HL-60 (cell line): ENCODE results near the gene SPATS2.

ENCODE experiments used
- DNase-seq, 2 experiments: peaks; one replicate each; pipeline ENCODE4 v3.0.0-alpha.2; 2010 to 2020; ENCODE audit warnings: low read depth in 1 of 2, low spot score in 1 of 2
- H3K27ac ChIP-seq: fragments of 250-450 bp; sonication (Bioruptor Pico); replicated peaks from 2 replicates; pipeline ENCODE4 v1.5.1; 2020; ENCODE audit warnings: mild to moderate bottlenecking, moderate library complexity
- H3K27me3 ChIP-seq: fragments of 250-450 bp; sonication (Bioruptor Pico); 2 replicates; pipeline ENCODE4 v1.5.1; 2021; ENCODE audit warnings: mild to moderate bottlenecking, moderate library complexity; ENCODE audit not compliant: insufficient read depth, poor library complexity, severe bottlenecking
- H3K4me3 ChIP-seq: replicated peaks from 2 replicates; pipeline ENCODE4 v1.5.1; 2011; ENCODE audit warnings: mild to moderate bottlenecking, control low read depth, low read length; ENCODE audit not compliant: insufficient read depth
- CTCF ChIP-seq: IDR thresholded peaks from one replicate; pipeline ENCODE4 v1.5.1; 2011; ENCODE audit warnings: low read length, control low read depth, inconsistent platforms; ENCODE audit not compliant: insufficient read depth
- GABPA ChIP-seq: IDR thresholded peaks from 2 replicates; pipeline ENCODE4 v1.6.1; 2012; ENCODE audit warnings: low read depth
- POLR2AphosphoS5 ChIP-seq: IDR thresholded peaks from 2 replicates; pipeline ENCODE4 v1.6.1; 2012; ENCODE audit warnings: low read depth
- REST ChIP-seq: IDR thresholded peaks from 2 replicates; pipeline ENCODE4 v1.6.1; 2012; ENCODE audit warnings: low read depth; ENCODE audit not compliant: insufficient replicate concordance
- SPI1 ChIP-seq: IDR thresholded peaks from 2 replicates; pipeline ENCODE4 v1.6.1; 2012; ENCODE audit warnings: low read depth, mild to moderate bottlenecking, borderline replicate concordance

The SPATS2 gene

GRCh38 chr12:49448858-49449257 is 81.6 kb downstream of the SPATS2 start:
- no peaks in the 10 kb centered on the region for H3K27me3 ChIP-seq
- H3K4me3 ChIP-seq, result no peak overlapping the region
- DNase-seq, result no peak
- TF ChIP-seq GABPA (no peak), CTCF (no peak), POLR2AphosphoS5 (no peak), SPI1 (no peak), REST (no peak)
- H3K27ac ChIP-seq, result no peak overlapping the region

GRCh38 chr12:49451468-49452259 is 84.4 kb downstream of the SPATS2 start:
- no peaks in the 10 kb centered on the region for H3K27me3 ChIP-seq
- H3K27ac ChIP-seq, result no peak overlapping the region
- no peak for DNase-seq
- TF ChIP-seq POLR2AphosphoS5 (no peak), REST (no peak), GABPA (no peak), SPI1 (no peak), CTCF (no peak)
- no peak overlapping the region for H3K4me3 ChIP-seq

- DNase-seq, result no peak
- H3K4me3 ChIP-seq, result no peak overlapping the region
- no peak for TF ChIP-seq REST
- TF ChIP-seq POLR2AphosphoS5, result no peak
- no peaks in the 10 kb centered on the region for H3K27me3 ChIP-seq
- H3K27ac ChIP-seq, result no peak overlapping the region
Observed at GRCh38 chr12:49455501-49455900, 88.2 kb downstream of the SPATS2 start.
